Endothelial cell of umbilical vein (primary cell): ENCODE results near the gene UVSSA. TPM values are rescaled to one million over a fixed set of nuclear protein-coding genes. Genes with fewer than 3 reads are reported as not detected.

ENCODE experiments used
- BruUV-seq: library from RNA; stranded (reverse); fragments of 400-500 nt; replicated peaks from 2 replicates; lab custom pipeline; 2021; lab: Mats Ljungman, UMichigan
- CTCF ChIA-PET: fragments of 300-600, 350-600 bp; sonication (Branson Sonifier 250); formaldehyde crosslinking; loops from one replicate; lab custom pipeline; 2021; ENCODE audit warnings: antibody characterized with exemption, inconsistent platforms; lab: Charles Lee
- POLR2A ChIA-PET: fragments of 300-600, 350-600 bp; sonication (Branson Sonifier 250); formaldehyde crosslinking; loops from one replicate; lab custom pipeline; 2021; ENCODE audit warnings: antibody characterized with exemption, inconsistent platforms; lab: Charles Lee
- DNase-seq: peaks from one replicate; pipeline ENCODE4 v3.0.0-alpha.2; 2011; ENCODE audit warnings: low read depth, low spot score
- FAIRE-seq: peaks from 2 replicates; lab custom pipeline; 2011; peaks lifted over from hg19 to GRCh38; lab: Jason Lieb, UNC
- H2AFZ ChIP-seq: 2 replicates; pipeline ENCODE4 v1.6.0; 2012; ENCODE audit warnings: low read depth, low read length, control low read depth, inconsistent platforms
- H3K27ac ChIP-seq: 2 replicates; pipeline ENCODE4 v1.5.1; 2011; ENCODE audit warnings: low read depth, mild to moderate bottlenecking, control low read depth, low read length, moderate library complexity; ENCODE audit not compliant: insufficient read depth
- H3K27me3 ChIP-seq, 2 experiments: 2 replicates each; pipeline versions ENCODE4 v1.6.0 to v1.6.1; 2011; ENCODE audit warnings: low read length in 2 of 2, mixed read lengths in 1 of 2; ENCODE audit not compliant: control insufficient read depth in 2 of 2, insufficient read depth in 2 of 2
- H3K36me3 ChIP-seq, 2 experiments: 2 replicates in 1 of 2; 3 replicates in 1 of 2; pipeline ENCODE4 v1.5.1; 2011; ENCODE audit warnings: low read length in 2 of 2, mild to moderate bottlenecking in 1 of 2, moderate library complexity in 1 of 2; ENCODE audit not compliant: control insufficient read depth in 2 of 2, insufficient read depth in 2 of 2; ENCODE audit errors: extremely low read depth in 1 of 2
- H3K4me1 ChIP-seq: 3 replicates; pipeline ENCODE4 v1.5.1; 2011; ENCODE audit warnings: mild to moderate bottlenecking, low read length; ENCODE audit not compliant: control insufficient read depth, insufficient read depth; ENCODE audit errors: extremely low read depth
- H3K4me2 ChIP-seq: 2 replicates; pipeline ENCODE4 v1.6.1; 2011; ENCODE audit warnings: low read length, control low read depth, mixed read lengths; ENCODE audit not compliant: insufficient read depth
- H3K4me3 ChIP-seq, 3 experiments: fragments of 200-600 bp in 1 of 3; sonication (generic), shearing (Covaris generic) in 1 of 3; replicated peaks in 1 of 3; 2 replicates each; pipeline ENCODE4 v1.5.1; 2011 to 2016; ENCODE audit warnings: control low read depth in 3 of 3, low read length in 3 of 3, mild to moderate bottlenecking in 2 of 3, inconsistent platforms in 1 of 3, low read depth in 1 of 3, moderate library complexity in 1 of 3; ENCODE audit not compliant: insufficient read depth in 1 of 3
- H3K79me2 ChIP-seq: 2 replicates; pipeline ENCODE4 v1.6.0; 2012; ENCODE audit warnings: low read length, inconsistent platforms; ENCODE audit not compliant: control insufficient read depth, insufficient read depth
- H3K9ac ChIP-seq: replicated peaks from 2 replicates; pipeline ENCODE3; 2011; ENCODE audit warnings: low read length, control low read depth; ENCODE audit not compliant: insufficient read depth; ENCODE audit errors: extremely low read depth
- H3K9me1 ChIP-seq: replicated peaks from 3 replicates; pipeline ENCODE4 v1.6.0; 2011; ENCODE audit warnings: mild to moderate bottlenecking, low read length; ENCODE audit not compliant: control insufficient read depth, insufficient read depth; ENCODE audit errors: extremely low read depth
- H3K9me3 ChIP-seq: replicated peaks from 2 replicates; pipeline ENCODE4 v1.5.1; 2012; ENCODE audit warnings: low read length, inconsistent platforms; ENCODE audit not compliant: control insufficient read depth, insufficient read depth
- H4K20me1 ChIP-seq: replicated peaks from 2 replicates; pipeline ENCODE3; 2011; ENCODE audit warnings: mild to moderate bottlenecking, low read length; ENCODE audit not compliant: control insufficient read depth, insufficient read depth; ENCODE audit errors: extremely low read depth
- CTCF ChIP-seq, 2 donors: IDR thresholded peaks; 1 replicate in 1 of 2; 2 replicates in 1 of 2; pipeline ENCODE4 v1.5.1; 2011; ENCODE audit warnings: low read length in 2 of 2, mild to moderate bottlenecking in 2 of 2, moderate library complexity in 2 of 2, control low read depth in 1 of 2, inconsistent platforms in 1 of 2, low read depth in 1 of 2; ENCODE audit not compliant: insufficient read depth in 1 of 2; ENCODE audit errors: extremely low read depth in 1 of 2
- EZH2 ChIP-seq: IDR thresholded peaks from 2 replicates; pipeline ENCODE4 v1.6.1; 2012; ENCODE audit warnings: borderline replicate concordance, low read depth, mild to moderate bottlenecking, moderate library complexity, low read length, inconsistent platforms; ENCODE audit not compliant: severe bottlenecking
- FOS ChIP-seq: IDR thresholded peaks from 2 replicates; pipeline ENCODE4 v1.6.1; 2011; ENCODE audit warnings: mild to moderate bottlenecking, low read length, moderate library complexity, borderline replicate concordance; ENCODE audit not compliant: insufficient read depth
- GATA2 ChIP-seq: IDR thresholded peaks from 2 replicates; pipeline ENCODE4 v1.7.0; 2011; ENCODE audit warnings: low read depth, mild to moderate bottlenecking, moderate library complexity, mixed read lengths, low read length; ENCODE audit not compliant: insufficient read length, insufficient read depth
- JUN ChIP-seq: IDR thresholded peaks from 2 replicates; pipeline ENCODE4 v1.6.1; 2011; ENCODE audit warnings: borderline replicate concordance, low read depth; ENCODE audit not compliant: insufficient read length, insufficient read depth
- MAX ChIP-seq: IDR thresholded peaks from 2 replicates; pipeline ENCODE4 v1.6.1; 2011; ENCODE audit not compliant: insufficient read depth, insufficient read length
- MYC ChIP-seq: IDR thresholded peaks from one replicate; pipeline ENCODE4 v1.6.1; 2011; ENCODE audit warnings: mild to moderate bottlenecking, low read depth, low read length
- POLR2A ChIP-seq: IDR thresholded peaks from 2 replicates; pipeline ENCODE4 v1.6.1; 2012; ENCODE audit warnings: low read depth, mild to moderate bottlenecking, control low read depth, low read length
- POLR2AphosphoS5 ChIP-seq: IDR thresholded peaks from 2 replicates; pipeline ENCODE4 v1.6.1; 2012; ENCODE audit warnings: low read depth, mild to moderate bottlenecking, control low read depth, low read length, moderate library complexity; ENCODE audit not compliant: insufficient read depth
- dilution Hi-C: fragments of 300-500 bp; cut with MboI; formaldehyde crosslinking; loops from one replicate; pipeline ENCODE4 v1.15.0; 2019; ENCODE audit warnings: low sequenced_read_pairs; ENCODE audit not compliant: extremely low pct_ligation_motif_present
- intact Hi-C: fragments of 100-400 bp; cut with micrococcal nuclease; formaldehyde crosslinking; loops from one replicate; pipeline ENCODE4 v1.10.0; 2022
- polyA plus RNA-seq, 4 experiments: library from polyadenylated mRNA; depleted of rRNA in 3 of 4; stranded (reverse) in 3 of 4; unstranded in 1 of 4; fragments of >200 nt; gene quantifications; 2 replicates each; pipeline versions ENCODE4 v1.2.1 to v1.2.3, GENCODE V29; 2011 to 2012; ENCODE audit warnings: missing spikeins in 1 of 4
- total RNA-seq: library from RNA; stranded (reverse); gene quantifications from 2 replicates; pipeline ENCODE4 v1.2.3, GENCODE V29; 2021

UVSSA gene
- total and polyA plus RNA-seq, 2 donors (not counting 3 experiments of a cell fraction or from before 2014, with no cell fraction given): 7.1 to 14.9 TPM

GRCh38 chr4:1402021-1402515 lies 55.1 kb downstream of the UVSSA start:
- Histone ChIP-seq H3K4me3 (no peak overlapping the region), H3K9ac (no peak overlapping the region), H3K79me2 (no peaks in the 10 kb centered on the region), H2AFZ (no peak overlapping the region), H3K9me1 (no peaks in the 10 kb centered on the region), H3K4me2 (no peak overlapping the region), H3K36me3 (no peaks in the 10 kb centered on the region), H3K27ac (no peak overlapping the region), H3K4me1 (no peaks in the 10 kb centered on the region), H3K9me3 (peaks cover 5% of the 10 kb centered on the region), H4K20me1 (no peaks in the 10 kb centered on the region), H3K27me3 (peaks cover 33 to 58% of the 10 kb centered on the region in 2 experiments)
- no peak for DNase-seq
- CTCF ChIA-PET: no interaction called here
- no peak for FAIRE-seq
- dilution Hi-C loops: no loop called here
- BruUV-seq: no TSS peak
- intact Hi-C loops: no loop called here
- TF ChIP-seq POLR2A: no peak
- no peak for TF ChIP-seq FOS
- no peak for TF ChIP-seq MAX
- TF ChIP-seq CTCF (IDR thresholded peaks at IDR 0.05; ENCODE audit: extremely low read depth in 1 of 2, insufficient read depth in 1 of 2, low read depth in 1 of 2, low read length in 2 of 2): no peak
- TF ChIP-seq POLR2AphosphoS5: no peak
- no peak for TF ChIP-seq MYC
- TF ChIP-seq JUN: no peak
- TF ChIP-seq EZH2: no peak
- TF ChIP-seq GATA2: no peak
- POLR2A ChIA-PET: no interaction called here
